D721Med (cell line): Measurements from ENCODE around the gene FBXW4.
"Not testable (repeated sequence)": the region's sequence is repeated elsewhere in the genome, so short reads cannot be mapped to it uniquely, and the experiment has no call there.

ENCODE experiments used
- DNase-seq: peaks from one replicate; pipeline ENCODE4 v3.0.0; 2011; ENCODE audit warnings: low spot score; ENCODE audit not compliant: insufficient read length
- FAIRE-seq: peaks from 2 replicates; lab custom pipeline; 2011; peaks lifted over from hg19 to GRCh38; lab: Jason Lieb, UNC
- TF ChIP-seq, protein P1 (sequence below): IDR thresholded peaks from 2 replicates; pipeline ENCODE4 v1.5.1; 2012; ENCODE audit warnings: mild to moderate bottlenecking, control low read depth; ENCODE audit not compliant: insufficient read depth; ENCODE audit errors: missing control alignments

Gene FBXW4

DNA sequence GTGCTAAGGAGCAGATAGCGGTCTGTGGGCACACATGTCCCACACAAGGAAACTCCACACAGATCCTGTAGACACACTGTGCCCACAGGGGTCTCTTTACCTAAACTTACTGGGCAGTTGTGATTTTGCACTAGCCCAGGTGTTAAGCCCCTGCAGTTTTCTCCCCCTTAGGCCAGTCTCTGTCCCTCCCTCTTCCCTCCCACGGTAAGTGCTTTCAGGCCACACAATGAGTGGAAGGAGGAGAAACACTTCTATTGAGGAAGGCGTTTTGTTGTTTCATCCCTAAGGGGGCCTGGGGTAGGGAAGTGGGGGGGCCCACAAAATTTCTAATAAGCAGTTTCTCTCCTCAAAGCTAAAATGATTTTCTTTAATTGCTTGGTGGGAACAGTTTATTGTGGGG, 51.4 kb downstream of the FBXW4 start:
- no peak for DNase-seq
- FAIRE-seq = no peak
- TF ChIP-seq, protein P1, sequence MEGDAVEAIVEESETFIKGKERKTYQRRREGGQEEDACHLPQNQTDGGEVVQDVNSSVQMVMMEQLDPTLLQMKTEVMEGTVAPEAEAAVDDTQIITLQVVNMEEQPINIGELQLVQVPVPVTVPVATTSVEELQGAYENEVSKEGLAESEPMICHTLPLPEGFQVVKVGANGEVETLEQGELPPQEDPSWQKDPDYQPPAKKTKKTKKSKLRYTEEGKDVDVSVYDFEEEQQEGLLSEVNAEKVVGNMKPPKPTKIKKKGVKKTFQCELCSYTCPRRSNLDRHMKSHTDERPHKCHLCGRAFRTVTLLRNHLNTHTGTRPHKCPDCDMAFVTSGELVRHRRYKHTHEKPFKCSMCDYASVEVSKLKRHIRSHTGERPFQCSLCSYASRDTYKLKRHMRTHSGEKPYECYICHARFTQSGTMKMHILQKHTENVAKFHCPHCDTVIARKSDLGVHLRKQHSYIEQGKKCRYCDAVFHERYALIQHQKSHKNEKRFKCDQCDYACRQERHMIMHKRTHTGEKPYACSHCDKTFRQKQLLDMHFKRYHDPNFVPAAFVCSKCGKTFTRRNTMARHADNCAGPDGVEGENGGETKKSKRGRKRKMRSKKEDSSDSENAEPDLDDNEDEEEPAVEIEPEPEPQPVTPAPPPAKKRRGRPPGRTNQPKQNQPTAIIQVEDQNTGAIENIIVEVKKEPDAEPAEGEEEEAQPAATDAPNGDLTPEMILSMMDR = no peak

DNA sequence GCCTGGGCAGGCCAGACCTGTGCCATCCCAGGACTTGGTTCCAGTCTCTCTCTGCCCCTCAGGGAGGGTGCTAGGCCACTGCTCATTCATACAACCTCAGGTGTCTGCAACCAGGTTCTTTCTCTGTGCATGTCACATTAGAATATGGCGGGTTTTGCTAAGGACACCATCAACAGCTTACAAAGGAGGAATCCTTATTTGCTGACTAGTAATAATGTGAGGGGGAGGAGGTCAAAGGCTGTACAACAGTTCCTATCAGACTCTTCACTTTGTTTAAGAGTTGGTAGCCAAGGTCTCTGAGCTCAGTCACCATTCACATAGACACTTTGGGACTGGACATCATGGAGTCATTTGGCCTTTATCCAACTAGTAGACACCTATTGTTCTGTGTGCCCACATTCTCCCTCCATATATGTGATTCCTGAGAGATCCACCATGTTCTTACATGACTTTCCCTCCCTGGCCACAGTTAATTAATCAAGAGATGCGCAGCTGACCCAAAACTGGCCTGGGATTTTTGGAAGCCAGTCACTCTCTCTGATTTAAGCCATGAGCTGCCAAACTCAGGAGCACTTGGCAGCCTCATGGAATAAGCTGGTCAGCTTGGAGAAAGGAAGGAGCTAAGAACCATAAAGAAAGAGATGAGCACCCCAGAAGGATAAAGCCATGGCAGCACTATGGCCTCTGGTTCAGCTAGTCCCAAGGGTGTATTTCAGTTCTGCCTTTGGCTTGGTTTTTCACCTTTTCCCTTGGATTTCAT, 55.6 kb downstream of the FBXW4 start:
- DNase-seq (no peak), FAIRE-seq (no peak)
- TF ChIP-seq, protein P1 = no peak

DNA sequence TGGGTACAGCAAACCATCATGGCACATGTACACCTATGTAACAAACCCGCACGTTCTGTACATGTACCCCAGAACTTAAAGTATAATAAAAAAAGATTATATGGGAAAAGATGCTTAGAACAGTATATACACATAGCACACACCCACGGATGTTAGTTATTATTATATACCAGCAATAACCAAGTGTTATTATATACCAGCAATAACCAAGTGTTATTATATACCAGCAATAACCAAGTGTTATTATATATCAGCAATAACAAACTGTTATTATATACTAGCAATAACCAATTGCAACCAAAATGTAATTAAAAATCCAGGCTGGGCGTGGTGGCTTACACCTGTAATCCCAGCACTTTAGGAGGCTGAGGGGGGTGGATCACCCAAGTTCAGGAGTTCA, 61.5 kb downstream of the FBXW4 start:
- not testable (repeated sequence) for DNase-seq, FAIRE-seq

DNA sequence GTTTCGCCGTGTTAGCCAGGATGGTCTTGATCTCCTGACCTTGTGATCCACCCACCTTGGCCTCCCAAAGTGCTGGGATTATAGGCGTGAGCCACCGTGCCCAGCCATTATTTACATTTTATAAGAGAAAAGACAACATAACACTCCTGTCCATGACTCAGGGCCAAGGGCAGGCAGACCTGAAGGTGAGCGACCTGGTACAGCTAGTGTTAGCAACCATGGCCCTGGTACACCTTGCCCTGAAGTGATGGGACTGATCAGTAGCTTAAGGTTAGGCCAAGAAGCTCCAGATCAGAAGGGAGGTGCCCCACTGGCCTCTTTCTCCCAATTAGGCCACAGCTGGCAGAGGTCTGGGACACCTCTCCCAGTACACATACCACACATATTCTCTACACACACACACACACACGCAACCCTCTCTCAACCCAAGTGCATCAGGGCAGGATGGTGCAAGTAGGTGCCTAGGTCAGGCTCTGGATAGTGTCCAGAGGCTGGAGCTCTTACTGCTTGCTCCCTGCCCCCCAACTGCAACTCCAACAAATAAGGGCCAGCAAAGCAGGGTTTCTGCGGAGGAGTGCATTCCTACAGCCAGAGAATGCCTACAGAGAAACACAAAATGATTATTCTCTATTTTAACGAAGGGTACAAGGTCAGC, 63.0 kb downstream of the FBXW4 start:
- no peak for FAIRE-seq
- no peak for DNase-seq
- TF ChIP-seq, protein P1 = no peak

DNA sequence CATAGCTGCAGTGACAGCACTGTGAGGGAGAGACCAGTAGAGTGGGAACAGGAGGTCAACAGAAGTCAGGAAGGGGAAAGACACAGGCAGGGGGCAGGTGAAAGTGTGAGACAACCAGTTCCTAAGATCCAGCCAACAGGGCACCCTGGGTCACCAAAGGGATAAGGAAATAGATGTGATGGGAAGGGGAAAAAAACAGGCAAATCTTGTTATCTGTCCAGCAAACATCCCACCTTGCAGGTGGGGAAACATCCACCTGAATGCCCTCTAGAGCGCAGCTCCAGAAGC, 64.4 kb downstream of the FBXW4 start:
- FAIRE-seq = no peak
- TF ChIP-seq, protein P1 = no peak
- no peak for DNase-seq

DNA sequence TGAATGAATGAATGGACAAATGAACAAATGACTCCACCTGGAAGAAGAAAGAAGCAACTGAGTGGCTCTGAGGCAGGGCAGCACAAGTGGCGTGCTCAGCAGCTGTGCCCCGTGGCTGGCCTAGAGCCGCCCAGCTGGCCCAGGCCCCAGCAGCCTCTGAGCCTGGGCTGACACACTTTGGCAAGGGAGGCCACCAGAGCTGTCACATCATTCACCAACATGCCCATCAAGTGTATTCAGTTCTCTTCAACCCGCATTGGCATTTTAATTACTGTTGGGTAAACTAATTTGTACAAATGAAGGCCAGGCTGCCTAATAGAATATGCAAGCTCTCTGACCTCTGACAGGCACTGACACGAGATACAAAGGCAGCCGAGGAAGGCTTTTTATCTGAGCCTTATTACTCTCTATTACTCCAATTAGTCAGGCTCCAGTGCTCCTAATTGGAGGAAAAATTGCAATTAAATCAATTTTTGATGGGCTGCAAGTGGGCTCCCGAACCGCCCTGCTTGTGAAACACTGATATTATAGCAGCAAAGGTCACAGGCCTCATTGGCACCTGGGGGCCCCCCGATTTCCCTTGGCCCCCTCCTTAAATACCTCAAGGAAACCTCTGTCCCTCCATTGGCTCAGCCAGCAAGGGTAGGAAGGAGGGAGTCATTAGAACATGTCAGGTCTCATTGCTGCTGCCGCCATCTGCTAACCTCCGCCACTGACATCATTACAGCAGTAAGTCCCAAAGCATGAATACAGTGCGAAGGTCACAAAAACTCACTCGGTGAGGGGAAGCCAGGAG, 64.9 kb downstream of the FBXW4 start:
- FAIRE-seq = no peak
- TF ChIP-seq, protein P1 = no peak

DNA sequence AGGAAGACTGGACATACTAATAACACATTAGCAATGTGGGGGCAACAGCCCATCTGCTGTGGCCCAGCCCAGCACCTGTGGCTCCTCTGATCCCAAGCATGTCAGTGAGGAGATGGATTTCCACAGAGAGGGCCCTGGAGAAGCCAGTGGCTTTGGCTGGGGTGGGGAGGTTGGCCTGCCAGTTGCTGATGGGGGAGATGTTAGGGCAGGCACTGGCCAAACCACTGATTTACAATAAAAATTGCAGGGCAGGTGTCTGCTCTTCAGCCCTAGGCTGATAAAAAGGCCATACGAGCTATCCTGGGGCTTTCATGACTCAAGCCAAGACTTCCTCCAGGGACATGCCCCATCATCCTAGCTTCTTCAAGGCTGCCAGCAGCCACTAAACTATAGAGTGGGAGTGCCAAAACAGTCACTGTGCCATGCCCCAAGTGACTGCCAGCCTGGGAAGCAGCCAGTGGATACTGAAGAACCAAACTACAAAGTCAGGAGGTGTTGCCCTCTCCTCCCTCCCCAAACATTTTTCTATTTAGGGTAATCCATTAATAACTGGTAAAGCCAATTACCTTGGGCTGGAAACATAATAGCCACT, 69.1 kb downstream of the FBXW4 start:
- TF ChIP-seq, protein P1 = no peak
- FAIRE-seq (no peak), DNase-seq (no peak)

More for the DNA sequence above, 64.9 kb downstream of the FBXW4 start:
- DNase-seq = no peak
